ENCODE measurements around the gene TNNC2.
"Not testable (repeated sequence)": the region's sequence is repeated elsewhere in the genome, so short reads cannot be mapped to it uniquely, and the experiment has no call there.

Gene TNNC2

DNA sequence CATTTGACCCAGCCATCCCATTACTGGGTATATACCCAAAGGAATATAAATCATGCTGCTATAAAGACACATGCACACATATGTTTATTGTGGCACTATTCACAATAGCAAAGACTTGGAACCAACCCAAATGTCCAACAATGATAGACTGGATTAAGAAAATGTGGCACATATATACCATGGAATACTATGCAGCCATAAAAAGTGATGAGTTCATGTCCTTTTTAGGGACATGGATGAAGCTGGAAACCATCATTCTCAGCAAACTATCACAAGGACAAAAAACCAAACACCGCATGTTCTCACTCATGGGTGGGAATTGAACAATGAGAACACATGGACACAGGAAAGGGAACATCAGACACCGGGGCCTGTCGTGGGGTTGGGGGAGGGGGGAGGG lies 29.2 kb downstream of the TNNC2 start:
- not testable (repeated sequence) for H3K9ac ChIP-seq (ENCODE audit: low read length); H3K9me3 ChIP-seq (ENCODE audit: control insufficient read depth, insufficient read depth, low read depth, low read length); H3K27me3 ChIP-seq (ENCODE audit: control insufficient read depth, insufficient read depth, low read length); H3K27ac ChIP-seq (ENCODE audit: low read depth, low read length); H3K4me1 ChIP-seq (ENCODE audit: control insufficient read depth, insufficient read depth, low read length); H3K4me3 ChIP-seq (ENCODE audit: low read depth, low read length)
- H3K36me3 ChIP-seq (ENCODE audit: control insufficient read depth, insufficient read depth, low read length): peaks cover 51% of the 10 kb centered on the region

DNA sequence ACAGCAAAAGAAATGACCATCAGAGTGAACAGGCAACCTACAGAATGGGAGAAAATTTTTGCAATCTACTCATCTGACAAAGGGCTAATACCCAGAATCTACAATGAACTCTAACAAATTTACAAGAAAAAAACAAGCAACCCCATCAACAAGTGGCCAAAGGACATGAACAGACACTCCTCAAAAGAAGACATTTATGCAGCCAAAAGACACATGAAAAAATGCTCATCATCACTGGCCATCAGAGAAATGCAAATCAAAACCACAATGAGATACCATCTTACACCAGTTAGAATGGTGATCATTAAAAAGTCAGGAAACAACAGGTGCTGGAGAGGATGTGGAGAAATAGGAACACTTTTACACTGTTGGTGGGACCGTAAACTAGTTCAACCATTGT lies 29.6 kb downstream of the TNNC2 start:
- H3K4me3 ChIP-seq (ENCODE audit: low read depth, low read length); H3K9ac ChIP-seq (ENCODE audit: low read length); H3K4me1 ChIP-seq (ENCODE audit: control insufficient read depth, insufficient read depth, low read length); H3K27ac ChIP-seq (ENCODE audit: low read depth, low read length); H3K9me3 ChIP-seq (ENCODE audit: control insufficient read depth, insufficient read depth, low read depth, low read length); H3K27me3 ChIP-seq (ENCODE audit: control insufficient read depth, insufficient read depth, low read length): not testable (repeated sequence)
- H3K36me3 ChIP-seq (ENCODE audit: control insufficient read depth, insufficient read depth, low read length): peaks cover 48% of the 10 kb centered on the region

DNA sequence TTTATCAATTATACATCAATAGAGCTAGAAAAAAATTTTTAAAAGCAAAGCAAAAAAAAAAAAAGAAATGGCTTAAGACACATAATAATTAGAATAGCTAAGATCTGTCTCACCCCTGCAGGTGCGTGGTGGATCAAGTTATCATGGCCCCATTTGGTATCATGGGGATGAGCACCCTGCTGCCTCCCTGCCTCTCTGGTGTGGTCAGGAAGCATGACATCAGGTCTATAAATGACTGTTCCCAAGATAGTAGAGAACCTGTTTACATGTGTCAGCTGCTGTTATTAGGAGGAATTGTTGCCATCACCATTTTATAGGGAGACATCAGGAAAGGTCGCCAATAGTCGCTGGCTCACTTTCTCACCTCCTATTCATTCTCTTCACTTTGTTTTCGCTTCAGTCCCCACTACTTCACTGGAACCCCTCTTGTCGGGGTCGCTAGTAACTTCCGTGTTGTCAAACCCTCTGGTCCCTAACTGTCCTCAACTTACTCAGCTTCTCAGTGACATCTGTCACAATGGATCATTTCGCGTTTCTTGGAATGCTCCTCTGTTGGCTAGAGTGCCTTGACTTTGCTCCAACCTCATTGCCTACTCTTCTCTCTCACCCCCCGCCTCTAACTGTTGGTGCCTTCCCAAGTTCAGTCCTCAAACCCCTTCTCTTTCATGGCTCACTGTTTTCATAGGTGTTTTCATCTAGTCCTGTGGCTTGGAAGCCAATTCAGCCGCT lies 30.6 kb downstream of the TNNC2 start:
- no peaks in the 10 kb centered on the region for H3K9me3 ChIP-seq (ENCODE audit: control insufficient read depth, insufficient read depth, low read depth, low read length)
- H3K27me3 ChIP-seq (ENCODE audit: control insufficient read depth, insufficient read depth, low read length): no peaks in the 10 kb centered on the region
- H3K36me3 ChIP-seq (ENCODE audit: control insufficient read depth, insufficient read depth, low read length): peaks cover 38% of the 10 kb centered on the region
- H3K9ac ChIP-seq (ENCODE audit: low read length): no peak overlapping the region
- no peaks in the 10 kb centered on the region; the same call in 1 of the 2 replicates for H3K4me1 ChIP-seq (ENCODE audit: control insufficient read depth, insufficient read depth, low read length)
- H3K27ac ChIP-seq (ENCODE audit: low read depth, low read length): no peak overlapping the region
- no peak overlapping the region for H3K4me3 ChIP-seq (ENCODE audit: low read depth, low read length)

DNA sequence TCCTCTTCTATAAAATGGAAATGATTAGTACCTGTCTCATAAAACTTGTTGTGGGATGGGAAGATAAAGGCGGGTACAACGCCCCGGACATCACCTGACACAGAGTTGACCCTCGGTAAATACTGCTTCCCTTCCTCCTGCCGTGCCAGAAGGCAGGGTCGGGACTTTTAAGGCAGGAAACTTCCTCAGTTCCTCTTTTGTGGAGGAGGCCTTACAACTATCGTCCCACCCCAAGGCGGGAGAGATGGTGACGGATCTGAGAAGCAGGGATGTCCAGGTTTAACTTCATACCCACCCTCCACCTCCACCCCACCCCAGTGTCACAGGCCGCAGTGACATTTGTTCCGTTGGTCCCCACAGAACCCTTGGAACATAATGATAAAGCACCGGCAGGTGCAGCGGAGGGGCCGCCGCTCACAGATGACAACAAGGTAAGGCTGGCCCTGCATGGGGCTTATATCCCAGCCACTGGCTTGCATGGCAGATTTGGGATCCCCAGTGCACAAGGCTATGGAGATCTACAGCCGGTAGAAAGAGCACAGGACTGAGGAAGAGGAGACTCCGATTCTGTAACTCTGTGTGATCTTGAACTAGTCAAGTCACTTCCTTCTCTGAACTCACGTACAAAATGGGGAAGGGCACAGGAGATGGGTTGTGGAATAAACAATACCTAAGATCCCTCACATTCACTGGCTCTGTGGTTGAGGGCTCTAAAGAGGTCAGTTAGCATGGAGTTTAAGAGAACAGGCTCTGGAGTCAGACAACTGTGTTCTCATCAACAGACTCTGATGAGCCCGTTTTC lies 34.6 kb downstream of the TNNC2 start:
- H3K9ac ChIP-seq (ENCODE audit: low read length): peak overlapping the region; percentile 73
- no peaks in the 10 kb centered on the region for H3K9me3 ChIP-seq (ENCODE audit: control insufficient read depth, insufficient read depth, low read depth, low read length)
- H3K27ac ChIP-seq (ENCODE audit: low read depth, low read length): peak overlapping the region; percentile 12; the same call in 1 of the 2 replicates
- H3K36me3 ChIP-seq (ENCODE audit: control insufficient read depth, insufficient read depth, low read length): peaks cover 29% of the 10 kb centered on the region
- H3K4me3 ChIP-seq (ENCODE audit: low read depth, low read length): peak overlapping the region; percentile 78
- no peaks in the 10 kb centered on the region; the same call in 1 of the 2 replicates for H3K4me1 ChIP-seq (ENCODE audit: control insufficient read depth, insufficient read depth, low read length)
- H3K27me3 ChIP-seq (ENCODE audit: control insufficient read depth, insufficient read depth, low read length): no peaks in the 10 kb centered on the region

DNA sequence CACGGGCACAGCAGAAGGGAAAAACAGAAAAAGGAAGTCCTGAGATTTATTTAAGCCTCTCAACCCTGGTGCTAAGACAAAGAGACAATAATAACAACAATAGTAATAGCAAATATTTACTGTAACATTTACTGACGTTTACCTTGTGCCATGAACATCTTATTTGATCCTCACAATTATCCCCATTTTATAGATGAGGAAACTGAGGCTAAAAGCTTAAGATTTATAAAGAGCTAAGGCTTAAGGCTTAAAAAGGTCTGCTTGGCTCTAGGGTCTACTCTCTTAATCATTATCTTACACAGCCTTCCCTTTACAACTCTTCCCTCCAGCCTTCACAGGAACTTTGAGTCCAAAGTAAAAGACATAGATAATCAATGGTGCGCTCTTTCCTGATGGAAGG lies 38.8 kb downstream of the TNNC2 start:
- H3K27ac ChIP-seq (ENCODE audit: low read depth, low read length): no peak overlapping the region

DNA sequence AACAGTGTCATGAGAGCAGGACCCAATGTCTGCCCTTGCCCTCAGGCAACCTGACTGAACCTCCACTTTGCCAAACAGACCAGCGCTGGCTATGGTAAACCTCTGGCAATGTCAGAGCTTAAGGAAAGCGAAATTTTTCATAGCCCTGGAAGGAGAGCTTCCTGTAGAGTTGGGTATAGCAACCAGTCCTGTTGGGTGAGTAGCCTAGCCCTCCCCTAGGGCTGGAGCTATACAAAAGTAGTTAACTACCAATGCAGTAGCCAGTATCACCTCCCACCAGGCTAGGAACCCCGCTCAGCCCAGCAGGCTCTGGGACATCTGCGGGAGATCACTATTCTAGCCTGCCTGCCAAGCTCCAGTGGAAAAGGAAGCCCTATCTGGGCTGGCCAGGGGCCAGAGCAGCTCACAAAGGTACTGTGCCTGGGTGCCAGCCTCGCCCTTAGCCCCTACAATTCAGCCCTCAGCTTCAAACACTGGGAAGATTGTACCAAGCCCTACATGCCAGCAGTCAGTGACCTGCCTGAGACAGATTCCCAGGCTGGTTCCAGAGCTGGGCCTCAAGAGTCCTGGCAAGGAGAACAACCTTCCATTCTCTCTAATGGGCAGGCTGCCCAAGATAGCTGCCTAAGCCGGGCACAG lies 43.3 kb downstream of the TNNC2 start:
- H3K9ac ChIP-seq (ENCODE audit: low read length): no peak overlapping the region
- H3K4me1 ChIP-seq (ENCODE audit: control insufficient read depth, insufficient read depth, low read length): 0 out of 2 replicates have a peak, but pooled peaks cover 4% of the 10 kb centered on the region
- no peak overlapping the region for H3K27ac ChIP-seq (ENCODE audit: low read depth, low read length)
- H3K27me3 ChIP-seq (ENCODE audit: control insufficient read depth, insufficient read depth, low read length): no peaks in the 10 kb centered on the region
- no peak overlapping the region for H3K4me3 ChIP-seq (ENCODE audit: low read depth, low read length)
- no peaks in the 10 kb centered on the region for H3K9me3 ChIP-seq (ENCODE audit: control insufficient read depth, insufficient read depth, low read depth, low read length)
- no peaks in the 10 kb centered on the region for H3K36me3 ChIP-seq (ENCODE audit: control insufficient read depth, insufficient read depth, low read length)

More for the DNA sequence above, 38.8 kb downstream of the TNNC2 start:
- no peaks in the 10 kb centered on the region for H3K9me3 ChIP-seq (ENCODE audit: control insufficient read depth, insufficient read depth, low read depth, low read length)
- no peak overlapping the region for H3K4me3 ChIP-seq (ENCODE audit: low read depth, low read length)
- no peaks in the 10 kb centered on the region for H3K36me3 ChIP-seq (ENCODE audit: control insufficient read depth, insufficient read depth, low read length)
- H3K27me3 ChIP-seq (ENCODE audit: control insufficient read depth, insufficient read depth, low read length): no peaks in the 10 kb centered on the region
- no peak overlapping the region for H3K9ac ChIP-seq (ENCODE audit: low read length)
- no peaks in the 10 kb centered on the region; the same call in 1 of the 2 replicates for H3K4me1 ChIP-seq (ENCODE audit: control insufficient read depth, insufficient read depth, low read length)

DNA sequence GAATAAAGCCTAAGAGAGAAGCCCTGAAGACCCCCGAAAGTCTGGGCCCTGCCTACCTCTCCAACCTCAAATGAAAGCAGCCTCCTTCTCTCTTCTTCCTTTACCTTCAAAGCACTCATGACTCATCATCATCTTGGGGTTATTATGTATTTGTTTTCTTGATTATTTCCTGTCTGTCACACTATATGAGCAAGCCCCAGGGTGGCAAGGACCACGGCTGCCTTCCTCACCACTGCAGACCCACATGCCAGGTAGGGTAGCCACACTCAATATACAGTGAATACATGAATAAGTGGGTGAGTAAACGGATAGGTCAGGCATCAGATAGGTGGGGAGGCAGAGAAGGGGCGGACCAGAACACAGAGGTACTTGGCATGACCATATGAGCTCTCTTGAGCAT lies 44.2 kb downstream of the TNNC2 start:
- H3K4me1 ChIP-seq (ENCODE audit: control insufficient read depth, insufficient read depth, low read length): 0 out of 2 replicates have a peak, but pooled peaks cover 4% of the 10 kb centered on the region
- H3K27ac ChIP-seq (ENCODE audit: low read depth, low read length): no peak overlapping the region
- no peak overlapping the region for H3K4me3 ChIP-seq (ENCODE audit: low read depth, low read length)
- no peak overlapping the region for H3K9ac ChIP-seq (ENCODE audit: low read length)
- no peaks in the 10 kb centered on the region for H3K36me3 ChIP-seq (ENCODE audit: control insufficient read depth, insufficient read depth, low read length)
- H3K27me3 ChIP-seq (ENCODE audit: control insufficient read depth, insufficient read depth, low read length): no peaks in the 10 kb centered on the region
- H3K9me3 ChIP-seq (ENCODE audit: control insufficient read depth, insufficient read depth, low read depth, low read length): no peaks in the 10 kb centered on the region

DNA sequence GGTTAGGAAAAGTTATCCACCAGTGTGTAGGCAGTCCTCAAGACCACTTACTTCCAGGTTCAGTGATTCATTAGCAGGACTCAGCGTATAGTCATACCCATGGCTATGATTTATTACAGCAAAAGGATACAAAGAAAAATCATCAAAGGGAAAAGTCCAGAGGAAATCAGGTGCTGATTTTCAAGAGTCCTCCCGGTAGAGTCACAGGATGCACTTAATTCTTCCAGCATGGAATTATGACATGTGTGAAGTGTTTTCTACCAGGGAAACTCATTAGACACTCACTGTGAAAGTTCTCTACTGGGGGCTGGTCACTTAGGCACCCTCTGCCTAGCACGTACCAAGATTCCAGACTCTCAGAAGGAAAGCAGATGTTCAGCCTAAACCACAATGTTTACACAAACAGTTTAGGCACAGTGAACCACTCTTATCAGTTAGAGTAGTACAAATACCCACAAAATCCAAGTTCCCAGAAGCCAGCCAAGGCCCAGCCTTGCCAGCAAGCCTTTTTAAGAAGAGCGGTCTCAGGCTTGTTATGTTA lies 45.7 kb downstream of the TNNC2 start:
- Histone ChIP-seq H3K9ac (ENCODE audit: low read length) (no peak overlapping the region), H3K4me3 (ENCODE audit: low read depth, low read length) (no peak overlapping the region), H3K9me3 (ENCODE audit: control insufficient read depth, insufficient read depth, low read depth, low read length) (no peaks in the 10 kb centered on the region), H3K36me3 (ENCODE audit: control insufficient read depth, insufficient read depth, low read length) (no peaks in the 10 kb centered on the region), H3K27ac (ENCODE audit: low read depth, low read length) (no peak overlapping the region), H3K27me3 (ENCODE audit: control insufficient read depth, insufficient read depth, low read length) (no peaks in the 10 kb centered on the region), H3K4me1 (ENCODE audit: control insufficient read depth, insufficient read depth, low read length) (0 out of 2 replicates have a peak, but pooled peaks cover 4% of the 10 kb centered on the region)

DNA sequence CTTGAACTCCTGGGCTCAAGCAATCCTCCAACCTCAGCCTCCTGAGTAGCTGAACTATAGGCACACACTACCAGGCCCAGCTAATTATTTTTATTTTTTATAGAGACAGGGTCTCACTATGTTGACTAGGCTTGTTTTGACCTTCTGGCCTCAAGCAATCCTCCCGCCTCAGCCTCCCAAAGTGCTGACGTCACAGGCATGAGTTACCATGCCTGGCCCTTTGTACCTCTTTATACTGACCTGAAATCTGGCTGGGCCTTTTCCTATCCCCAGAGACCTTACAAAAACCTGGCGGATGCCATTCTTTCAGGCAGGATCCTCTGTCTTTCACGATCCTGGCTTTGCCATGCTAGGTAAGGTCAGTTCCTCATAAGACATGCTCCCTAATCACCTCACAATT lies 47.0 kb downstream of the TNNC2 start:
- Histone ChIP-seq H3K9me3 (ENCODE audit: control insufficient read depth, insufficient read depth, low read depth, low read length) (no peaks in the 10 kb centered on the region), H3K27ac (ENCODE audit: low read depth, low read length) (no peak overlapping the region), H3K9ac (ENCODE audit: low read length) (no peak overlapping the region), H3K4me3 (ENCODE audit: low read depth, low read length) (no peak overlapping the region), H3K27me3 (ENCODE audit: control insufficient read depth, insufficient read depth, low read length) (no peaks in the 10 kb centered on the region), H3K36me3 (ENCODE audit: control insufficient read depth, insufficient read depth, low read length) (no peaks in the 10 kb centered on the region), H3K4me1 (ENCODE audit: control insufficient read depth, insufficient read depth, low read length) (0 out of 2 replicates have a peak, but pooled peaks cover 4% of the 10 kb centered on the region)

DNA sequence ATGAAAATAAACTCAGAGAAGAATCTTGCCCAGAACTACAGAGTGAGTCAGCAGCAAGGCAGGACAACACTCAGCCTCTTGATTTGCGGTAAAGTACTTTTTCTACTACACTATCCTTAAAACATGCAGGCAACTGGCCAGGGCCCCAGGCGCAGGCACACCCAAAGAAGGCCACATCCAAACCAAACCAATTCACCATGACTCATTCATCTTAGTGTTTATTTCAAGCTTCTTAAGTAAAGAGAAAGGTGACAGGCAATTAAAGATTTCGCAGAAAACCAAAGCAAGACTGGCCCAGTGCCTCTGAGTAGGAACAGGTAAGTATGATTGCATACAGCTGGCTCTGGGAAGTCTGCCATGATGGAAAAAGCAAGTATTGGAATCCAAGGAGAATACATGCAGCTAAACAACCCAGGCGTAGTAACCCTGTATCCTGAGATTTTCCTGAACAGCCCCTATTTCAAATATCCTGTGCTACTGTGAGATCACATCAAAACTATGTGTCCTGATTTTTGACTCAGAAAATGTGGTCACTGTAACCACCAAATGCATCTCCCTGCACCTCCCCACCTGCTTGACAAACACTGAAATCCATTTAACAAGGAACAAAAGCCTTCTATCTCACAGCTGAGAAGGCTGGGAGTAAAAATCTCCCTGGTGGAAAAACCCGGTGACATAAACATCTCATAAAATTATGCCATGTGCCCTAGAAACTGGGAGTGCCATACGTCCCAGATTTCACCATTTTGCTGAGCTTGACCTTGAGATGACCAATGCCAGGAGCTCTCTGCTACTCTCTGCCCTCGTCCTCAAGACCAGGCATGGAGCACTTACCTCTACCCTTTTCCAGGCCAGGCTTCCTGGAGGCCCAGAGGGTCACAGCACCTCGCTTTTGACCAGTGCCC lies 47.8 kb downstream of the TNNC2 start:
- Histone ChIP-seq H3K4me3 (ENCODE audit: low read depth, low read length) (no peak overlapping the region), H3K9ac (ENCODE audit: low read length) (no peak overlapping the region), H3K4me1 (ENCODE audit: control insufficient read depth, insufficient read depth, low read length) (0 out of 2 replicates have a peak, but pooled peaks cover 4% of the 10 kb centered on the region), H3K9me3 (ENCODE audit: control insufficient read depth, insufficient read depth, low read depth, low read length) (no peaks in the 10 kb centered on the region), H3K27me3 (ENCODE audit: control insufficient read depth, insufficient read depth, low read length) (no peaks in the 10 kb centered on the region), H3K36me3 (ENCODE audit: control insufficient read depth, insufficient read depth, low read length) (no peaks in the 10 kb centered on the region), H3K27ac (ENCODE audit: low read depth, low read length) (no peak overlapping the region)

Measured in HUES6 (cell line).